ENCODE data around the gene FARP1. TPM values are rescaled to one million over a fixed set of nuclear protein-coding genes. Genes with fewer than 3 reads are reported as not detected.

Gene FARP1
- total RNA-seq, 1 experiment from 2014 or later = 2.6 TPM

- DNase-seq (ENCODE audit: extremely low read depth, low read depth) = no peak
Observed at GRCh38 chr13:98276486-98276885, 133.6 kb downstream of the FARP1 start.

DNA sequence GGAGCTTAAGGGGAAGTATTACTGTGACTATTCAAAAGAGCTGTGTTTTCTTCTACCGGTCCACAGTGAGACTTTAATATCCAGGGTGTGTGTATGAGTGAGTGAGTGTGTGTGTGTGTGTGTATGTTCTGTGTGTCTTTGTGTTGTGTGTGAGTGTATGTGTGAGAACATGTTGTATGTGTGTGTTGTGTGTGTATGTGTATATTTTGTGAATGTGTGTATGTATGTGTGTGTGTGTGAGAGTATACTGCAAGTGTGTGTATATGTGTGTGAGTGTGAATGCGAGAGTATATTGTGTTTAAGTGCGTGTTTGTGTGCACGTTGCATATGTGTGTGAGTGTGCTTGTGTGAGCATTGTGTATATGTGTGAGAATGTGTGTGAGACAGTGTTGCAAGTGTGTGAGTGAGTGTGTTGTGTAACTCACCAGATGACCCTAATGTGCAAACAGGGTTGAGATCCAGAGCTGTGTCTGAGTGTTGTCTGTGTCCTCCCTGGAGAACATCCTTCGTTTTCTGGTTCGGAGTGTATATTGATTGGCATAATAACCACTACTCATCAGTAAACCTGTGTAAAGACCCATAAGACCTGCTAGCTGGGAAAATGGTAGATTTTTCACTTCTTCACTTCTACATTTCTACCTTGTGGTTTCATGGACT lies 135.3 kb downstream of the FARP1 start:
- no peak for DNase-seq (ENCODE audit: extremely low read depth, low read depth)

DNA sequence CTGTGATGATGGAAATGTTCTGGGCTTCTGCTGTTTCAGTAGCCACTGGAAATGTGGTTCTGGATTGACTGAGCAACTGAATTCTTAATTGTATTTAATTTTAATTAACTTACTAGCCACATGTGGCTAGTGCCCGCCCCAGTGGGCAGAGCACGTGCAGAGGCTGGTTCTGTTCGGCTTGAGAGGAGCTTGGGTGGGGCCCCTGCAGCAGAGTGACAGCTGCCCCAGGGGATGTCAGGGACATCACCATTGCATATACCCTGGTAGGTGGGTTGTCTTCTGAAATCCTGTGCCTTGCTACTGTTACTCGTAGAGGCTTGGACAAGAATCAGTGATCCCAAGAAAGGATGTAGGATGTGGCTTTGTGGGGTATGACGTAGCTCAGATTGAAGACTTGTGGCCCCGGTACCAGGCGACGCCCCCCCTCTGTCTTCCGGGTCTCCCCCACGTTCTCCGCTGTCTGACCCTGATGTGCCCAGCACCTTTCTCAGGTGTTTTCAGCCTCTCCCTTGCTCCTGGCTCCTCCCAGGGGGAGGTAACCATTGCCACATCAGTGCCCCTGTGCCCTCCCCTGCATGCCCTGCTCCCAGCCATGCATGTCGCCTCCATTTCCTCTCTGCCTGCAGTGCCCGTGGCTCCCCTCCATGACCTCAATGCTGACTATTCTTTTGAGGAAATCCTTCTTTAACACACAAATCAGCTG lies 136.7 kb downstream of the FARP1 start:
- no peak for DNase-seq (ENCODE audit: extremely low read depth, low read depth)

- DNase-seq (ENCODE audit: extremely low read depth, low read depth) = no peak
Observed at GRCh38 chr13:98280176-98280510, 137.2 kb downstream of the FARP1 start.

DNA sequence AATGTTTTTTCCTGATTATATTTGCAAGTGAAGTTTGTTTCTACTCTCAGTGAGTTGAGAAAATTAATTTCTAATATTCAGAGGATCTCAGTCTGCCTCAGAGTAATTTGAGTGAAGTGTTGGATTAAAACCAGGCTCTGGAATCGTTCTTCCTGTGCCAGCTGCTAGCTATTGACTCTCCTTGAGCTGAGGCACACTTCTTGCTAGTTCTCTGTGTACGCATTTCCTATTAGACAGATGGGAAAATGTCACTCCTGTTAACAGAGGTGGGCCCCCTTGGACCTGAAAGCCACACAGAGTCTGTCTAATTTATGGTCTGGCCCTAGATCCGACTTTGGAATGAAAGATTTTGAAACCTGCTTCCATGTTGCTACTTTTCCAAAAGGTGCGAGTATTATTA lies 141.8 kb downstream of the FARP1 start:
- DNase-seq (ENCODE audit: extremely low read depth, low read depth) = no peak

- no peak for DNase-seq (ENCODE audit: extremely low read depth, low read depth)
Observed at GRCh38 chr13:98285317-98285716, 142.4 kb downstream of the FARP1 start.

DNA sequence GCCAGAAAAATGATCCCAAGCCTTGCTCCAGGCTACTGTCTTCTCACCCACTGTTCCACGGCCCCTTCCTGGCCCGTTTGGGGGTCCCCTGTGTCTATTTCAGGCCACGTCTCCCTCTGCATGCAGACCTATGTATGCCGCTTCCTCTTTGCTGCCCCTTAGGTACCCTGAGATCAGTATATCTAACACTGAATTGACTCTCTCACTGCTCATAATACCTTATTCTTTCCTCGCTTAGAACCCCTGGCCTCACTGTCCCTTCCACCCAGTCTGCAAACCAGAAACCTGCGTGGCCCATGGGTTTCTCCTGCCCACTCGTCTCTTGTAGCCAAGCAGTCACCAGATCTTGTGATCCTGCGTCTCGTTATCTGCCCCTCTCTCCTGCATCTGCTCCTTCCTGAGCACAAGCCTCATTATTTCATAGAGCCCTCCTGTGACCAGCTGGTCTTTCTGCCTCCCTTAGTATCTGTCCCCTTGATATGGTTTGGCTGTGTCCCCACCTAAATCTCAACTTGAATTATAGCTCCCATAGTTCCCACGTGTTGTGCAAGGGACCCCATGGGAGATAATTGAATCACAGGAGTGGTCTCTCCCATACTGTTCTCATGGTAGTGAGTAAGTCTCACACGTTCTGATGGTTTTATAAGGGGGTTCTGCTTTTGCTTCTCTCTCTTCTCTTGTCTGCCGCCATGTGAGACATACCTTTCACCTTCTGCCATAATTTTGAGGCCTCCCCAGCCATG lies 143.1 kb downstream of the FARP1 start:
- no peak for DNase-seq (ENCODE audit: extremely low read depth, low read depth)

GRCh38 chr13:98286799-98287198 lies 143.9 kb downstream of the FARP1 start:
- no peak for DNase-seq (ENCODE audit: extremely low read depth, low read depth)

GRCh38 chr13:98288211-98288610 lies 145.3 kb downstream of the FARP1 start:
- no peak for DNase-seq (ENCODE audit: extremely low read depth, low read depth)

GRCh38 chr13:98289339-98289945 lies 146.5 kb downstream of the FARP1 start:
- DNase-seq (ENCODE audit: extremely low read depth, low read depth) = no peak

DNA sequence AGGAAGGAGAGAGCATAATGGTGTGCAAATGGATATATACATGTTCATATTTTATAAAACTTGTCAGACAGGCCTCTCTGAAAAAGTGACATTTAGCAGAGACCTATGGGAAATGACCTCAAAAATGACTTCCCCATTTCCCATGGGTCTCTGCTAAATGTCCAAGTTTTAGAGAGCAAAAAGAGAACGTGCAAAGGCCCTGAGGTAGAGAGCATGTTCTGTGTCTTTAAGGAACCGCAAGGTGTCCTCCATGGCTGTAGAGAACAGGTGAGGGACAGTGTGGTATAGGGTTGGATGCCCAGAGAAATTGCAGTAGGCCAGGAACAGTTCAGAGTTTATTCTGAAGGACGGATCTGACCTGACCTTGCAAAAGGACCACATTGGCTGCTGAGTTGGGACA lies 147.4 kb downstream of the FARP1 start:
- no peak for DNase-seq (ENCODE audit: extremely low read depth, low read depth)

- no peak for DNase-seq (ENCODE audit: extremely low read depth, low read depth)
Observed at GRCh38 chr13:98291658-98292057, 148.8 kb downstream of the FARP1 start.

DNA sequence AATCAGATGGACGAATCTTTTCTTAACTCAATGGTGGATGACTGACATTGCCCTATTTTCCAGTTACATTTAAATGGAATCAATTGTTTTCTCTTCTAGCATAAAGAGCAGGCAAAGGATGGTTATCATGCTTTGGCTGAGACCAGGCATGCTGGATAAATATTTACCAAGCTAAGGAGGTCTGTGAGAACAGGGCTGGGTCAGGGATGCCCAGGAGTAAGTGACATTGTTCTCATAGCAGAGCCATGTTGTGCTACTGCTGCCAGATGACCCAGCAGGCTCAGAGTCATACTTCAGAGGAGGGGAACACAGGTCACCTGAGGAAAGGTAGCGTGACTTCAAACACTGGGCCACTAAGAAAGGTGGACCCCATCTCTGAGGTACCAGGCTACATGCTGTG lies 150.2 kb downstream of the FARP1 start:
- DNase-seq (ENCODE audit: extremely low read depth, low read depth) = no peak

- DNase-seq (ENCODE audit: extremely low read depth, low read depth) = no peak
Observed at GRCh38 chr13:98293570-98294142, 150.8 kb downstream of the FARP1 start.

DNA sequence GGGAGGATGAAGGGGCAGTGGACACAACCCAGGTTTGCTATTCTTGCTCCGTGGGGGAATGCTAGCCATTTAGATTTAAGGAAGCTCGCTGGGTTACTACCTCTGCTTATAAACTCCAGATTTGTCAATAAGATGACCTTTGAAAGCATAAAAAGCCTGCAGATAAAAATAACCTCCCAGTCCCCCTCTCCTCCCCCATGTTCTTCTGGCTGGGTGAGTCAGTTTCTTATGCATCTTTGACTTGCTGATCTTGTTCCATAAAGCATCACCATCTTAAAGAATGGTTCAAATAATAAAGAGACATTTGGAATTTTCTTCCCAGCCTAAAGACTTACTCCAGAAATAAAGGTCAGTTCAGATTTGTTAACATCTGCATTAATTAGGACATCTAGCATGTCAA lies 152.5 kb downstream of the FARP1 start:
- no peak for DNase-seq (ENCODE audit: extremely low read depth, low read depth)

DNA sequence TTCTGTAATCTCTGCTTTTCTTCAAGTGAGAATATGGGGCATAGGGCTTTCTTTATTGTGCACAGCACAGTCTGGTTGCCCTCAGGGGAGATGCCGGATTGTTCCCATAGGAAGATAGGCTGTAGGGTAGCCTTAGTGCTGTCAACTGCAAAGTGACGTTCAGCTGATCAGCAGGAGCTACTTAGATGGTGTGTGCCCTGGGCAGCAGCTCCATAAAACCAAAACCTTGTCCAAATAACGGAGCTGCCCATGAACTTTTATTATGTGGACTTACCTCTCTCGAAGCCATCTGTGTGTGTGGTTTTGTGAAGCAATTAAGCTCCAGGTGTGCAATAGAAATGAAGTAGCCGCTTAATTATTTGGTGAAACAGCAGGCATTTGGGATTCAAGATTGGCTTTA lies 154.2 kb downstream of the FARP1 start:
- no peak for DNase-seq (ENCODE audit: extremely low read depth, low read depth)

GRCh38 chr13:98297745-98298144 lies 154.9 kb downstream of the FARP1 start:
- no peak for DNase-seq (ENCODE audit: extremely low read depth, low read depth)

GRCh38 chr13:98298599-98298998 lies 155.7 kb downstream of the FARP1 start:
- DNase-seq (ENCODE audit: extremely low read depth, low read depth) = no peak

DNA sequence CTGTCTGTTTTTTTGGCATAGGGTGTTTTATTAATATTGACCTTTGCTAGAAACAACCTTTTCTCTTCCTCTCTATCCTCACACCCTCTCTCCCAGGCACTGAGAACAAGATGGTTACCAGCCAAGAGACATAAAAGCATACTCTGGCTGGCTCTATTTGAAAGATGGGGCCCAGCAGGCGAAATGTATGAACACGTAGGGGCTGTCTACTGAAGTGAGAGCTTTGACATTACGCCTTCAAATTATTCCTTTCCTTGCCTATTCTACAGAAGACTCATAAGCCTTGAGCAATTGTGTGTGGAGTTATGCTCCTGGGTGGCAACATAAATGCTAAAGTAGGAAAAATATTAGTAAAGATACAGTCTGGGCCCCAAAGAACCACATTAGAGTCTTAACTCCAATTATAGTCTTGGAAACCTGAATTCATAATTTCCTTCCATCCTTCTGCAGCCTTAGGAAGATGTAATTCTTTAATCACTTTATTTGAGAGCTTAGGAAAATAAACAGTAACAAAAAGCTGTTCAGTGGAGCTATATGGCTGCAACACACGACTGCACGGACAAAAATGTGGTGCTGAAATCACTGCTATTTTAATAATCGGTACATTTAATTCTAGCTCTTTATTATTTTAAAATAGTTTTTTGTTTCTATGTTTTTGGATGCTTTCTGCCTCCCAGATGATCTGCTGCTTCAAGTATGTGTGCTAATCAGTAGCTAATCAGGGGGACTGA lies 156.5 kb downstream of the FARP1 start:
- DNase-seq (ENCODE audit: extremely low read depth, low read depth) = no peak

GRCh38 chr13:98299966-98300350 lies 157.1 kb downstream of the FARP1 start:
- DNase-seq (ENCODE audit: extremely low read depth, low read depth) = no peak
